ENCODE data around the gene TPCN2.

TPCN2 gene

GRCh38 chr11:69178819-69179482 lies 130.2 kb downstream of the TPCN2 start:
- no peak for DNase-seq
- in situ Hi-C loops (cut with HindIII; ENCODE audit: low pct_ligation_motif_present, low pct_unique_long_range_greater_than_20kb, low sequenced_read_pairs), result no loop called here

- DNase-seq, result no peak
- in situ Hi-C loops (cut with HindIII; ENCODE audit: low pct_ligation_motif_present, low pct_unique_long_range_greater_than_20kb, low sequenced_read_pairs), result no loop called here
Measured at GRCh38 chr11:69180226-69180625, 131.5 kb downstream of the TPCN2 start.

GRCh38 chr11:69180726-69181125 lies 132.0 kb downstream of the TPCN2 start:
- no peak for DNase-seq
- in situ Hi-C loops (cut with HindIII; ENCODE audit: low pct_ligation_motif_present, low pct_unique_long_range_greater_than_20kb, low sequenced_read_pairs), result no loop called here

- DNase-seq, result no peak
Measured at GRCh38 chr11:69183613-69184012, 134.9 kb downstream of the TPCN2 start.

More at GRCh38 chr11:69183613-69184012, 134.9 kb downstream of the TPCN2 start:
- in situ Hi-C loops (cut with HindIII; ENCODE audit: low pct_ligation_motif_present, low pct_unique_long_range_greater_than_20kb, low sequenced_read_pairs), result no loop called here
